Measurements from ENCODE around the gene UPK1A. TPM values are rescaled to one million over a fixed set of nuclear protein-coding genes. Genes with fewer than 3 reads are reported as not detected.

UPK1A gene
- total and polyA plus RNA-seq, 2 donors, result 0.94 TPM; not detected in 1

- H3K4me3 ChIP-seq (ENCODE audit: low read length in 2 of 2), result no peak overlapping the region
- WGBS, result 92% methylated on average over 10 of the region's 10 CpGs
- H3K27ac ChIP-seq (ENCODE audit: low read depth in 1 of 2, low read length in 1 of 2), result no peak overlapping the region
- H3K4me1 ChIP-seq (ENCODE audit: control insufficient read depth in 2 of 2, insufficient read depth in 2 of 2, low read length in 2 of 2), result peaks cover 24 to 47% of the 10 kb centered on the region in 2 donors
- DNase-seq (ENCODE audit: low read depth in 6 of 9, low spot score in 9 of 9), result no peak
- peaks cover 11 to 13% of the 10 kb centered on the region in 2 donors for H3K36me3 ChIP-seq (ENCODE audit: control insufficient read depth in 2 of 2, insufficient read depth in 2 of 2, low read length in 1 of 2)
- no peaks in the 10 kb centered on the region for H3K9me3 ChIP-seq (ENCODE audit: control insufficient read depth in 2 of 2, insufficient read depth in 1 of 2, low read length in 1 of 2)
- H3K27me3 ChIP-seq (ENCODE audit: control insufficient read depth in 2 of 2, insufficient read depth in 1 of 2, low read length in 1 of 2), result peaks cover 0 to 13% of the 10 kb centered on the region in 2 donors
Measured at GRCh38 chr19:35642312-35642711, 24.0 kb upstream of the UPK1A start.

- H3K27me3 ChIP-seq (ENCODE audit: control insufficient read depth in 2 of 2, insufficient read depth in 1 of 2, low read length in 1 of 2), result peaks cover 0 to 13% of the 10 kb centered on the region in 2 donors
- DNase-seq (ENCODE audit: low read depth in 6 of 9, low spot score in 9 of 9), result peak in 1 of 9 donors; percentile 8
- peak overlapping the region; percentile 57 to 82 for H3K4me3 ChIP-seq (ENCODE audit: low read length in 2 of 2)
- 52% methylated on average over 15 of the region's 15 CpGs for WGBS
- H3K9me3 ChIP-seq (ENCODE audit: control insufficient read depth in 2 of 2, insufficient read depth in 1 of 2, low read length in 1 of 2), result no peaks in the 10 kb centered on the region
- H3K4me1 ChIP-seq (ENCODE audit: control insufficient read depth in 2 of 2, insufficient read depth in 2 of 2, low read length in 2 of 2), result peaks cover 24 to 51% of the 10 kb centered on the region in 2 donors
- H3K27ac ChIP-seq (ENCODE audit: low read depth in 1 of 2, low read length in 1 of 2), result peak overlapping the region in 1 of 2 donors; percentile 94
- H3K36me3 ChIP-seq (ENCODE audit: control insufficient read depth in 2 of 2, insufficient read depth in 2 of 2, low read length in 1 of 2), result peaks cover 6 to 7% of the 10 kb centered on the region in 2 donors
Measured at GRCh38 chr19:35642798-35643254, 23.5 kb upstream of the UPK1A start.

- H3K4me1 ChIP-seq (ENCODE audit: control insufficient read depth in 2 of 2, insufficient read depth in 2 of 2, low read length in 2 of 2), result peaks cover 24 to 51% of the 10 kb centered on the region in 2 donors
- no peaks in the 10 kb centered on the region for H3K9me3 ChIP-seq (ENCODE audit: control insufficient read depth in 2 of 2, insufficient read depth in 1 of 2, low read length in 1 of 2)
- H3K36me3 ChIP-seq (ENCODE audit: control insufficient read depth in 2 of 2, insufficient read depth in 2 of 2, low read length in 1 of 2), result peaks cover 0 to under 1% of the 10 kb centered on the region in 2 donors
- DNase-seq (ENCODE audit: low read depth in 6 of 9, low spot score in 9 of 9), result peak in 6 of 9 donors; percentile 71 to 89 (median 78)
- WGBS, result under 1% methylated on average over 69 of the region's 69 CpGs
- H3K4me3 ChIP-seq (ENCODE audit: low read length in 2 of 2), result peak overlapping the region; percentile 57 to 82
- peak overlapping the region; percentile 86 to 94 for H3K27ac ChIP-seq (ENCODE audit: low read depth in 1 of 2, low read length in 1 of 2)
- peaks cover 0 to 13% of the 10 kb centered on the region in 2 donors for H3K27me3 ChIP-seq (ENCODE audit: control insufficient read depth in 2 of 2, insufficient read depth in 1 of 2, low read length in 1 of 2)
Measured at GRCh38 chr19:35643255-35644205, 22.8 kb upstream of the UPK1A start.

DNA sequence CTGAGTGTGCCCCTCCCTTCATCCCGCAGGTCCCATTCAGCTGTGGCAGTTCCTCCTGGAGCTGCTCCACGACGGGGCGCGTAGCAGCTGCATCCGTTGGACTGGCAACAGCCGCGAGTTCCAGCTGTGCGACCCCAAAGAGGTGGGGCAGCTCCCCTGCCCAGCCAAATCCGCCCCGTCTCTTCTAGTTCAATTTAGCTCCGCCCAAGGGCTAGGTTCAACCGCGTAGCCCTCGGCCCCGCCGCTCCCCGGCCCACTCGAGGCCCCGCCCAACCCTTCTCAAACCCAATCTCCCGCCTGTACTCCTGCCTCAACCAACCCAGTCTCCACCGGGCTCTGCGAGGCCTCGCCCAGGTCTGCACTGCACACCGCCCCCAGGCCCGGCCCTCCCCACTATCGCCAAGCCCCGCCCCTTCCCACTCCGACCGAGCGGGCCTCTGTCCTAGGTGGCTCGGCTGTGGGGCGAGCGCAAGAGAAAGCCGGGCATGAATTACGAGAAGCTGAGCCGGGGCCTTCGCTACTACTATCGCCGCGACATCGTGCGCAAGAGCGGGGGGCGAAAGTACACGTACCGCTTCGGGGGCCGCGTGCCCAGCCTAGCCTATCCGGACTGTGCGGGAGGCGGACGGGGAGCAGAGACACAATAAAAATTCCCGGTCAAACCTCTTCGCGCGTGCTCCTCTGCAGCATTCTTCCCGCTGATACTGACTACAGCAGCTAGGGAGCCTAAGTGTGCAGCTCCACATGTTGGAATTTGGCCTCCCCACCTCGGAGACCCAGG is 21.9 kb upstream of the UPK1A start:
- Histone ChIP-seq H3K36me3 (ENCODE audit: control insufficient read depth in 2 of 2, insufficient read depth in 2 of 2, low read length in 1 of 2) (no peaks in the 10 kb centered on the region), H3K4me3 (ENCODE audit: low read length in 2 of 2) (peak overlapping the region; percentile 57 to 82), H3K9me3 (ENCODE audit: control insufficient read depth in 2 of 2, insufficient read depth in 1 of 2, low read length in 1 of 2) (no peaks in the 10 kb centered on the region), H3K27me3 (ENCODE audit: control insufficient read depth in 2 of 2, insufficient read depth in 1 of 2, low read length in 1 of 2) (peaks cover 0 to 13% of the 10 kb centered on the region in 2 donors), H3K4me1 (ENCODE audit: control insufficient read depth in 2 of 2, insufficient read depth in 2 of 2, low read length in 2 of 2) (peaks cover 32 to 58% of the 10 kb centered on the region in 2 donors), H3K27ac (ENCODE audit: low read depth in 1 of 2, low read length in 1 of 2) (peak overlapping the region; percentile 86 to 94)
- WGBS, result 1% methylated on average over 60 of the region's 60 CpGs
- peak in 6 of 9 donors; percentile 71 to 92 (median 84) for DNase-seq (ENCODE audit: low read depth in 6 of 9, low spot score in 9 of 9)

DNA sequence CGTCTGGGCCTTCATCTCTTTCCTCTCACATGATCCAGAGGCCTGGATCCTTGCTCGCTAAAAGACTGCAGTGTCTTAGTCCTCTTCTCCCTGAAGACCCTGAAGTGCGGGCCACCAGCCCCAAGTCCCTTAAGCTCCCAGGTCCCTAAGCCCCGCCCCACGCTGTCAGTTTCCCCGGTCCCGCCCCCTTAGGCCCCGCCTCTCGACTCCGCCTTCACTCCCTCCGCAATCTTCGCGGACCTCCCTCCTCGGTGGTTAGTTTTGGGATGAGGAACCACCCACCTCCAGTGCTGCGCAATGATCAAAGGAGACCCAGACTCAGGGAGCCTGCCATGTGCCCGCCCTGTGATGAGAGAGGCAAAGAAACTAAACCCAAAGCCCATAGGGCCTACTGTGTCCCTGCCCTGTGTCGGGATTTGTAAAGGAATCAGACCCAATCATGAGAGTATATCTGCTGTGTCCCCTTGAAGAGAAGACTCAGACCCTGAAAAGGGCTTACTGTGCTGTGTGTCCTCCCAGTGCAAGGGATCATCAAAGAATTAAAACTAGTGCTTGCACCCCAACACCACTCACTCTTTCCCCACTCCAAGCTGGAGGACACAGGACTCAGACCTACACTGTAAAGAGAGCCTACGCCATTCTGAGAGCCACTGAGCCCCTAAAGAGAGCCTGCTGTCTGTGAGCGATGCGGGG is 21.2 kb upstream of the UPK1A start:
- peak overlapping the region; percentile 86 to 94 for H3K27ac ChIP-seq (ENCODE audit: low read depth in 1 of 2, low read length in 1 of 2)
- H3K4me3 ChIP-seq (ENCODE audit: low read length in 2 of 2), result peak overlapping the region; percentile 57 to 82
- peaks cover 0 to 13% of the 10 kb centered on the region in 2 donors for H3K27me3 ChIP-seq (ENCODE audit: control insufficient read depth in 2 of 2, insufficient read depth in 1 of 2, low read length in 1 of 2)
- DNase-seq (ENCODE audit: low read depth in 6 of 9, low spot score in 9 of 9), result peak in 6 of 9 donors; percentile 37 to 82 (median 70)
- H3K36me3 ChIP-seq (ENCODE audit: control insufficient read depth in 2 of 2, insufficient read depth in 2 of 2, low read length in 1 of 2), result no peaks in the 10 kb centered on the region
- peaks cover 32 to 58% of the 10 kb centered on the region in 2 donors for H3K4me1 ChIP-seq (ENCODE audit: control insufficient read depth in 2 of 2, insufficient read depth in 2 of 2, low read length in 2 of 2)
- H3K9me3 ChIP-seq (ENCODE audit: control insufficient read depth in 2 of 2, insufficient read depth in 1 of 2, low read length in 1 of 2), result no peaks in the 10 kb centered on the region
- WGBS, result 19% methylated on average over 20 of the region's 20 CpGs

DNA sequence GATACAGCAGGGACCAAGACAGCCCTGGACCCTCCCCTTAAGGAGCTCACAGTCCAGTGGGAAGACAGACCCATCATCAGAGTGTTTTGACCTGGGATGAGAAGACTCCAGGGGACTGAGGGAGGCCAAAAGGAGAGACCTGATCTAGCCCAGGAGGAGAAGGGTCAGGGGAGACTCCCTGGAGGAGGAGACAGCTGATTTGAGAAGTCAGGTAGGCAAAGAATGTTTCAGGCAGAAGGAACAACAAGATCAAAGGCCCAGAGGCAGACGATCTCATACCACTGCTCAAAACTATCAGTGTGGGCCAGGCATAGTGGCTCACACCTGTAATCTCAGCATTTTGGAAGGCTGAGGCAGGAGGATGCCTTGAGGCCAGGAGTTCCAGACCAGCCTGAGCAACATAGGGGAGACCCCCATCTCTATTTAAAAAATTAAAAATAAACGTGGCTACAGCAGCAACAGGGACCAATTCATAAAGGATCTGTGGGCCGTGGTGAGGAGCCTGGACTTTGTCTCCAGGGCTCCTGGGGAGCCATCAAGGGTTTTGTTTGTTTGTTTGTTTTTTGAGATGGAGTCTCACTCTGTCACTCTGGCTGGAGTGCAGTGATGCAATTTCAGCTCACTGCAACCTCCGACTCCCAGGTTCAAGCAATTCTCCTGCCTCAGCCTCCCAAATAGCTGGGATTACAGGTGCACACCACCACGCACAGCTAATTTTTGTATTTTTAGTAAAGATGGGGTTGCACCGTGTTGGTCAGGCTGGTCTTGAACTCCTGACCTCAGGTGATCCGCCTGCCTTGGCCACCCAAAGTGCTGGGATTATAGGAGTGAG is 20.4 kb upstream of the UPK1A start:
- Histone ChIP-seq H3K9me3 (ENCODE audit: control insufficient read depth in 2 of 2, insufficient read depth in 1 of 2, low read length in 1 of 2) (no peaks in the 10 kb centered on the region), H3K36me3 (ENCODE audit: control insufficient read depth in 2 of 2, insufficient read depth in 2 of 2, low read length in 1 of 2) (peaks cover 2 to 4% of the 10 kb centered on the region in 2 donors), H3K27me3 (ENCODE audit: control insufficient read depth in 2 of 2, insufficient read depth in 1 of 2, low read length in 1 of 2) (peaks cover 0 to 13% of the 10 kb centered on the region in 2 donors), H3K27ac (ENCODE audit: low read depth in 1 of 2, low read length in 1 of 2) (no peak overlapping the region), H3K4me1 (ENCODE audit: control insufficient read depth in 2 of 2, insufficient read depth in 2 of 2, low read length in 2 of 2) (peaks cover 32 to 58% of the 10 kb centered on the region in 2 donors), H3K4me3 (ENCODE audit: low read length in 2 of 2) (no peak overlapping the region)
- WGBS, result 91% methylated on average over 7 of the region's 7 CpGs
- peak in 1 of 9 donors; percentile 6 for DNase-seq (ENCODE audit: low read depth in 6 of 9, low spot score in 9 of 9)

DNA sequence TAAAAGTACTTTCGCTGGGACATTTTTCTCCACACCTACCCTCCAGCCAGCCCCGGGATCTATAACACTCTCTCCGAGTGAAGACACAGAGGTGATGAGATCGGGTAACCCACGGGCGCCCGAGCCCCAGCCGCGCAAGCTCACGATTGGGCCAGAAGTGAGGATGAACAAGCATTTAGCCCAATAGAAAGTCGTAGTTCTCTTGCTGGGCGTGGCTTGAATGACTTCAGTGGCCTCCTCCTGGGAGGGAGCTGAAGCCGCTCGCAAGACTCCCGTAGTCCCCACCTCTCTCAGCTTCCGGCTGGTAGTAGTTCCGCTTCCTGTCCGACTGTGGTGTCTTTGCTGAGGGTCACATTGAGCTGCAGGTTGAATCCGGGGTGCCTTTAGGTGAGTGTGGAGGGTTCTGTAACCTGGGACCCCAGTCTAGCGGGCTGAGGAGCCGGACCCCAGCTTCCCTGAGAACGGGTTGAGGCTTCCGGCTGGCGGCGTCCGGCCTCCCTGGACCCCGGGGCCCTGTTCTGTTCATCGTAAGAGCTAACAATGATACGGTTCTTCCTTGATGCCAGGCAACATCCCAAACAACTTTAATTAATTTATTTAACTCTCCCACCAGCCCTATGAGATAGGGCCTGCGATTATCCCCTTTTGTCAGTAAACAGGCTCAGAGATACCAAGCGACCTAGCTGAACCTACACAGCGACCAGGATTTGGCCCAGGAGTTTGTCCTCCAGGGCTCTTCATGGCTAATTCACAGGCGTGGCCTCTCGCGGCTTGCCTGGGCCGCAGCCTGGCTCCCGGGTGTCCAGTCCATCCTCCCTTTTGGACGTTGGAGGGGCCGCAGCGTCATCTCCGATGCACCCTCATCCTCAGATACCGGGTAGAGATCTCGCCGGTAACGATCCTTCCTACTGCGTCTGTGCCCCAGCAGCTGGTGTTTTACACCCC is 18.0 kb upstream of the UPK1A start, which contains the start of gene COX6B1:
COX6B1 (plus strand) TSS at position 307 of the 945 bp plus-strand sequence. CDS start 2,921 bp downstream, outside the sequence.
- Histone ChIP-seq H3K4me1 (ENCODE audit: control insufficient read depth in 2 of 2, insufficient read depth in 2 of 2, low read length in 2 of 2) (peaks cover 15 to 35% of the 10 kb centered on the region in 2 donors), H3K27me3 (ENCODE audit: control insufficient read depth in 2 of 2, insufficient read depth in 1 of 2, low read length in 1 of 2) (no peaks in the 10 kb centered on the region), H3K27ac (ENCODE audit: low read depth in 1 of 2, low read length in 1 of 2) (peak within 1 kb of the TSS; percentile 26 to 65), H3K36me3 (ENCODE audit: control insufficient read depth in 2 of 2, insufficient read depth in 2 of 2, low read length in 1 of 2) (peaks cover 10 to 18% of the 10 kb centered on the region in 2 donors), H3K4me3 (ENCODE audit: low read length in 2 of 2) (peak within 1 kb of the TSS; percentile 64 to 70), H3K9me3 (ENCODE audit: control insufficient read depth in 2 of 2, insufficient read depth in 1 of 2, low read length in 1 of 2) (no peaks in the 10 kb centered on the region)
- under 1% methylated on average over 46 of the region's 46 CpGs for WGBS
- peak; percentile 86 to 99 (median 95) for DNase-seq (ENCODE audit: low read depth in 6 of 9, low spot score in 9 of 9)
